Activated CD4-positive, alpha-beta T cell treated with anti-CD3 and anti-CD28 coated beads for 36 hours (primary cell): ENCODE data around the gene SGSM1. TPM values are rescaled to one million over a fixed set of nuclear protein-coding genes. Genes with fewer than 3 reads are reported as not detected.

Experiments
- ATAC-seq: fragments of 200-7000 bp; cut with Tn5 transposase; one replicate; pipeline ENCODE4 v1.10.0; 2021; ENCODE audit warnings: mild to moderate bottlenecking, moderate library complexity
- CTCF ChIA-PET: fragments of 350-600 bp; sonication (Branson Sonifier 250); formaldehyde crosslinking; loops from one replicate; lab custom pipeline; 2021; ENCODE audit warnings: antibody characterized with exemption; lab: Charles Lee
- POLR2A ChIA-PET: fragments of 350-600 bp; sonication (Branson Sonifier 250); formaldehyde crosslinking; loops from one replicate; lab custom pipeline; 2021; ENCODE audit warnings: antibody characterized with exemption, inconsistent platforms; lab: Charles Lee
- DNase-seq: peaks from one replicate; pipeline ENCODE4 v3.0.0-alpha.2; 2020
- H3K27ac Mint-ChIP-seq: one replicate; pipeline ENCODE4 v1.8.0; 2021; ENCODE audit warnings: mixed read lengths
- H3K27me3 Mint-ChIP-seq: one replicate; pipeline ENCODE4 v1.8.0; 2021; ENCODE audit warnings: mixed read lengths
- H3K36me3 Mint-ChIP-seq: one replicate; pipeline ENCODE4 v1.8.0; 2021; ENCODE audit warnings: low read depth, mixed read lengths
- H3K4me1 Mint-ChIP-seq: one replicate; pipeline ENCODE4 v1.8.0; 2021; ENCODE audit warnings: mixed read lengths
- H3K4me3 Mint-ChIP-seq: one replicate; pipeline ENCODE4 v1.8.0; 2021; ENCODE audit warnings: mild to moderate bottlenecking, moderate library complexity, mixed read lengths
- H3K9me3 Mint-ChIP-seq: one replicate; pipeline ENCODE4 v1.8.0; 2021; ENCODE audit warnings: low read depth, mixed read lengths
- intact Hi-C, 2 experiments: fragments of 100-400 bp; cut with DNase I in 1 of 2; cut with micrococcal nuclease in 1 of 2; formaldehyde crosslinking; loops; one replicate each; pipeline versions ENCODE4 v1.14.2 to v1.15.1; 2022 to 2024; cut with DNase I, micrococcal nuclease
- total RNA-seq, 2 experiments: library from RNA; stranded (reverse); gene quantifications; one replicate each; pipeline ENCODE4 v1.2.3, GENCODE V29; 2021

Gene SGSM1
- total RNA-seq, 2 experiments from 2014 or later, result 0.11 to 0.35 TPM

GRCh38 chr22:24810043-24810749 is 4.2 kb downstream of the SGSM1 start:
- Mint-ChIP-seq H3K4me1 (peaks cover 12% of the 10 kb centered on the region), H3K27me3 (peaks cover 2% of the 10 kb centered on the region), H3K27ac (no peak overlapping the region), H3K9me3 (peaks cover 4% of the 10 kb centered on the region), H3K36me3 (no peaks in the 10 kb centered on the region), H3K4me3 (no peak overlapping the region)
- intact Hi-C loops, result no loop called here
- ATAC-seq (peak; percentile 24), DNase-seq (no peak)
- ChIA-PET POLR2A (interaction anchor here (0.6 to 1.2 kb wide), 2 partner anchors 9 to 375 kb away, joined by 3 read pairs; no protein-coding TSS in a partner anchor), CTCF (interaction anchor here (0.6 kb wide), 1 partner anchor 56 kb away, joined by 3 read pairs; no protein-coding TSS in a partner anchor)

- Mint-ChIP-seq H3K9me3 (peaks cover 12% of the 10 kb centered on the region), H3K36me3 (peaks cover 2% of the 10 kb centered on the region), H3K4me3 (no peak overlapping the region), H3K4me1 (peaks cover 7% of the 10 kb centered on the region), H3K27ac (no peak overlapping the region), H3K27me3 (no peaks in the 10 kb centered on the region)
- DNase-seq (no peak), ATAC-seq (no peak)
- CTCF ChIA-PET, result interaction anchor here (1.1 to 2.8 kb wide), 2 partner anchors 10 to 57 kb away, joined by 3 to 18 read pairs; no protein-coding TSS in a partner anchor
- POLR2A ChIA-PET, result interaction anchor here (1.1 kb wide), 1 partner anchor 16 kb away, joined by 4 read pairs; no protein-coding TSS in a partner anchor
- intact Hi-C loops, result no loop called here
Observed at GRCh38 chr22:24812950-24813775, 7.2 kb downstream of the SGSM1 start.

GRCh38 chr22:24813861-24814770 is 8.1 kb downstream of the SGSM1 start:
- intact Hi-C loops, result no loop called here

GRCh38 chr22:24816806-24817205 is 10.8 kb downstream of the SGSM1 start:
- intact Hi-C loops, result no loop called here
- CTCF ChIA-PET, result interaction anchor here (0.7 kb wide), 1 partner anchor 33 kb away, joined by 3 read pairs; no protein-coding TSS in a partner anchor

More at GRCh38 chr22:24813861-24814770, 8.1 kb downstream of the SGSM1 start:
- Mint-ChIP-seq H3K4me1 (peaks cover 7% of the 10 kb centered on the region), H3K27ac (no peak overlapping the region), H3K9me3 (peaks cover 12% of the 10 kb centered on the region), H3K4me3 (no peak overlapping the region), H3K27me3 (no peaks in the 10 kb centered on the region), H3K36me3 (peaks cover 2% of the 10 kb centered on the region)
- DNase-seq (no peak), ATAC-seq (no peak)
- CTCF ChIA-PET, result interaction anchor here (1.1 to 2.8 kb wide), 2 partner anchors 11 to 58 kb away, joined by 3 to 18 read pairs; no protein-coding TSS in a partner anchor
- POLR2A ChIA-PET, result interaction anchor here (0.6 kb wide), 1 partner anchor 571 kb away, joined by 3 read pairs; no protein-coding TSS in a partner anchor

GRCh38 chr22:24819487-24819886 is 13.5 kb downstream of the SGSM1 start:
- no peak overlapping the region for H3K27ac Mint-ChIP-seq
- peaks cover 2% of the 10 kb centered on the region for H3K36me3 Mint-ChIP-seq
- intact Hi-C loops, result no loop called here
- H3K4me1 Mint-ChIP-seq, result no peaks in the 10 kb centered on the region
- no peaks in the 10 kb centered on the region for H3K27me3 Mint-ChIP-seq
- ChIA-PET CTCF (no interaction called here), POLR2A (interaction anchor here (0.6 kb wide), 1 partner anchor 10 kb away, joined by 3 read pairs; no protein-coding TSS in a partner anchor)
- DNase-seq (no peak), ATAC-seq (no peak)
- H3K4me3 Mint-ChIP-seq, result no peak overlapping the region
- H3K9me3 Mint-ChIP-seq, result peaks cover 12% of the 10 kb centered on the region

More at GRCh38 chr22:24816806-24817205, 10.8 kb downstream of the SGSM1 start:
- Mint-ChIP-seq H3K36me3 (peaks cover 2% of the 10 kb centered on the region), H3K9me3 (peaks cover 12% of the 10 kb centered on the region), H3K27me3 (no peaks in the 10 kb centered on the region), H3K4me1 (no peaks in the 10 kb centered on the region), H3K4me3 (no peak overlapping the region), H3K27ac (no peak overlapping the region)
- ATAC-seq (no peak), DNase-seq (no peak)
- POLR2A ChIA-PET, result no interaction called here

GRCh38 chr22:24819911-24820461 is 14.0 kb downstream of the SGSM1 start:
- intact Hi-C loops, result no loop called here
- no peaks in the 10 kb centered on the region for H3K4me1 Mint-ChIP-seq
- no peak overlapping the region for H3K27ac Mint-ChIP-seq
- no peaks in the 10 kb centered on the region for H3K27me3 Mint-ChIP-seq
- DNase-seq, result no peak
- ChIA-PET POLR2A (interaction anchor here (0.6 kb wide), 1 partner anchor 10 kb away, joined by 3 read pairs; no protein-coding TSS in a partner anchor), CTCF (no interaction called here)
- H3K9me3 Mint-ChIP-seq, result peaks cover 10% of the 10 kb centered on the region
- H3K36me3 Mint-ChIP-seq, result peaks cover 2% of the 10 kb centered on the region
- no peak for ATAC-seq
- H3K4me3 Mint-ChIP-seq, result no peak overlapping the region

GRCh38 chr22:24822471-24822870 is 16.5 kb downstream of the SGSM1 start:
- no peak for ATAC-seq
- Mint-ChIP-seq H3K36me3 (no peaks in the 10 kb centered on the region), H3K27me3 (no peaks in the 10 kb centered on the region), H3K4me3 (no peak overlapping the region), H3K27ac (no peak overlapping the region), H3K4me1 (no peaks in the 10 kb centered on the region), H3K9me3 (no peaks in the 10 kb centered on the region)
- ChIA-PET CTCF (interaction anchor here (1.4 kb wide), 1 partner anchor 54 kb away, joined by 5 read pairs; no protein-coding TSS in a partner anchor), POLR2A (no interaction called here)
- intact Hi-C loops, result no loop called here
- no peak for DNase-seq

GRCh38 chr22:24823787-24824186 is 17.8 kb downstream of the SGSM1 start:
- no peaks in the 10 kb centered on the region for H3K4me1 Mint-ChIP-seq
- no peaks in the 10 kb centered on the region for H3K9me3 Mint-ChIP-seq
- no peak for ATAC-seq
- no peak overlapping the region for H3K4me3 Mint-ChIP-seq
- H3K27ac Mint-ChIP-seq, result no peak overlapping the region
- intact Hi-C loops, result no loop called here
- ChIA-PET CTCF (interaction anchor here (0.7 to 1.4 kb wide), 2 partner anchors 55 to 92 kb away, joined by 3 to 5 read pairs; no protein-coding TSS in a partner anchor), POLR2A (no interaction called here)
- H3K36me3 Mint-ChIP-seq, result no peaks in the 10 kb centered on the region
- H3K27me3 Mint-ChIP-seq, result no peaks in the 10 kb centered on the region
- no peak for DNase-seq

- Mint-ChIP-seq H3K4me3 (no peak overlapping the region), H3K4me1 (no peaks in the 10 kb centered on the region), H3K27ac (no peak overlapping the region), H3K9me3 (no peaks in the 10 kb centered on the region), H3K27me3 (no peaks in the 10 kb centered on the region), H3K36me3 (no peaks in the 10 kb centered on the region)
- POLR2A ChIA-PET, result no interaction called here
- ATAC-seq, result no peak
- CTCF ChIA-PET, result interaction anchor here (0.7 kb wide), 1 partner anchor 92 kb away, joined by 3 read pairs; no protein-coding TSS in a partner anchor
- DNase-seq, result no peak
- intact Hi-C loops, result no loop called here
Observed at GRCh38 chr22:24824250-24824649, 18.2 kb downstream of the SGSM1 start.

- intact Hi-C loops, result no loop called here
- POLR2A ChIA-PET, result no interaction called here
- H3K36me3 Mint-ChIP-seq, result no peaks in the 10 kb centered on the region
- H3K4me1 Mint-ChIP-seq, result no peaks in the 10 kb centered on the region
- ATAC-seq, result no peak
- DNase-seq, result no peak
- no peaks in the 10 kb centered on the region for H3K27me3 Mint-ChIP-seq
- no peak overlapping the region for H3K27ac Mint-ChIP-seq
- CTCF ChIA-PET, result no interaction called here
- H3K9me3 Mint-ChIP-seq, result no peaks in the 10 kb centered on the region
- no peak overlapping the region for H3K4me3 Mint-ChIP-seq
Observed at GRCh38 chr22:24824915-24825314, 18.9 kb downstream of the SGSM1 start.
